Measurements from ENCODE around the gene OR10A6.

OR10A6 gene

DNA sequence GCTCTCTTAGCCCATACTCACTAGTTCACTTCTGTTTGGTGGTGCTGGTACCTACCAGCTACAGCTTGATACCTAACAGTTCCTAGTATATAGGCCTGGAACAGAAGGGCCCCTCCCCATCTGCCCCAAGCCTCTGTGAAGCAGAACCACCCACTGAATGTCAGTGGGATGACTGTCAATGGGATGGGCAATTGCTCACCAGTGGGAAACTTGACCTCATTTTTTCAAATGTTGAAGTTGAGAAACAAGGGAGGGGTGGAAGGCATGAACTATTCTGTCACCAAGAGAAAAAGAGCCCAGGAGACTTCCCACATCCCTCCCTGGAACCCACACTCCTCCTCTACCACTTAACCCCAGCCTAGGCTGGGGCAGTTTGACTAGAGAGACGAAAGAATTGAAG, 34.3 kb upstream of the OR10A6 start, which contains the start of gene NLRP10:
Gene NLRP10 (minus strand): TSS at position 62 of the 400 bp plus-strand sequence. CDS start 1,952 bp downstream, outside the sequence.
- TF ChIP-seq CREB1 (IDR thresholded peaks at IDR 0.05; ENCODE audit: low read depth), result no peak
- no peak for TF ChIP-seq EGR1 (IDR thresholded peaks at IDR 0.05)
- no peak for TF ChIP-seq FOXM1 (IDR thresholded peaks at IDR 0.05; ENCODE audit: borderline replicate concordance, low read depth)
- no peak for TF ChIP-seq REST (IDR thresholded peaks at IDR 0.05; ENCODE audit: low read depth)
- TF ChIP-seq TCF12 (IDR thresholded peaks at IDR 0.05; ENCODE audit: low read depth), result no peak
- no peak for TF ChIP-seq NFIC (IDR thresholded peaks at IDR 0.05)
- no peak for TF ChIP-seq EP300 (IDR thresholded peaks at IDR 0.05; ENCODE audit: borderline replicate concordance)
- TF ChIP-seq, protein P1, sequence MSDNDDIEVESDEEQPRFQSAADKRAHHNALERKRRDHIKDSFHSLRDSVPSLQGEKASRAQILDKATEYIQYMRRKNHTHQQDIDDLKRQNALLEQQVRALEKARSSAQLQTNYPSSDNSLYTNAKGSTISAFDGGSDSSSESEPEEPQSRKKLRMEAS (IDR thresholded peaks at IDR 0.05), result no peak
- TF ChIP-seq YY1 (IDR thresholded peaks at IDR 0.05; ENCODE audit: low read depth), result no peak
- no peak for TF ChIP-seq TEAD4 (IDR thresholded peaks at IDR 0.05)
- TF ChIP-seq TAF1 (IDR thresholded peaks at IDR 0.05; ENCODE audit: low read depth), result no peak
- TF ChIP-seq, protein P2, sequence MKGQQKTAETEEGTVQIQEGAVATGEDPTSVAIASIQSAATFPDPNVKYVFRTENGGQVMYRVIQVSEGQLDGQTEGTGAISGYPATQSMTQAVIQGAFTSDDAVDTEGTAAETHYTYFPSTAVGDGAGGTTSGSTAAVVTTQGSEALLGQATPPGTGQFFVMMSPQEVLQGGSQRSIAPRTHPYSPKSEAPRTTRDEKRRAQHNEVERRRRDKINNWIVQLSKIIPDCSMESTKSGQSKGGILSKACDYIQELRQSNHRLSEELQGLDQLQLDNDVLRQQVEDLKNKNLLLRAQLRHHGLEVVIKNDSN (IDR thresholded peaks at IDR 0.05), result no peak
- TF ChIP-seq RAD21 (IDR thresholded peaks at IDR 0.05; ENCODE audit: low read depth), result no peak
- no peak for TF ChIP-seq CEBPB (IDR thresholded peaks at IDR 0.05)
- TF ChIP-seq ZBTB7A (IDR thresholded peaks at IDR 0.05; ENCODE audit: low read depth), result no peak

DNA sequence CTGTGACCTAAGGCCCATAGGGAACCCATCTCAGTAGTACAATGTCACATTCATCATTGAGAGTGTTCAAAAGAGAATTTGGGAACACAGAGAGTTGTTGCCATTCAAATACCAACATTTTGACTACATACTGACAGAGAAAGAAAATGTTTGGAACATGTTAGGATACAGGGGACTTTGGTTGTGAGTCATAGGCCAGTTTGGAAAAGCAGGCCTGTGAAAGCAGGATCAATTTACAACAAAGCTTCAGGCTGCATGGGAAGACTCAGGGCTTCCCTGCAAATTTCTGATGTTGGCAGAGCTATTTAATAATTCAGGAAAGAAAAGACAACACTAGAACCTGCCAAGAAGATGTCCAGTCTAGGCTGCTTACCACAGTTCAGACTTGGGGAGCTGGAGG, 33.8 kb upstream of the OR10A6 start:
- TF ChIP-seq, protein P2 (IDR thresholded peaks at IDR 0.05), result no peak
- TF ChIP-seq, protein P1 (IDR thresholded peaks at IDR 0.05), result no peak
- no peak for TF ChIP-seq EGR1 (IDR thresholded peaks at IDR 0.05)
- TF ChIP-seq CEBPB (IDR thresholded peaks at IDR 0.05), result no peak
- TF ChIP-seq TEAD4 (IDR thresholded peaks at IDR 0.05), result no peak
- TF ChIP-seq NFIC (IDR thresholded peaks at IDR 0.05), result no peak
- TF ChIP-seq CREB1 (IDR thresholded peaks at IDR 0.05; ENCODE audit: low read depth), result no peak

- TF ChIP-seq TAF1 (IDR thresholded peaks at IDR 0.05; ENCODE audit: low read depth) (no peak), YY1 (IDR thresholded peaks at IDR 0.05; ENCODE audit: low read depth) (no peak), CEBPB (IDR thresholded peaks at IDR 0.05) (no peak)
- TF ChIP-seq, protein P1 (IDR thresholded peaks at IDR 0.05), result no peak
Observed at GRCh38 chr11:7964261-7964660, 33.2 kb upstream of the OR10A6 start.

DNA sequence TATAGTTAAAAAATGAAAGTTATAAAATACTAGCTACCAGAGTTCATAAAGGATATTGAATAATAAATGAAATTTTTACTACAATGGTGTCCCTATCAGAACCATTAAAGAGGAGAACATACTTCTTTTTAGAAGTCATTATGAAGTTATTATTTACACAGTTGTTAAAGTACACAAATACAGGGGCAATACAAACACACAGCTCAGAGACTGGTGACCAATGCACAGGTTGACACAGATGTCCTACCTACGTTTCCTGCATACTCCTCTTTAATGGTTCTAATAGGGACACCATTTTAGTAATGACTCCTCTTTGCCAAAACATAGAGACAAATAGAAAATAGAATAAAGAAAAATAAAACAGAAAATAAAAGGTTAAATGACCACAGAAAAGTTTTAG, 24.1 kb upstream of the OR10A6 start:
- no peak for TF ChIP-seq FOXM1 (IDR thresholded peaks at IDR 0.05; ENCODE audit: borderline replicate concordance, low read depth)
- TF ChIP-seq CREB1 (IDR thresholded peaks at IDR 0.05; ENCODE audit: low read depth), result no peak
- TF ChIP-seq YY1 (IDR thresholded peaks at IDR 0.05; ENCODE audit: low read depth), result no peak
- TF ChIP-seq EGR1 (IDR thresholded peaks at IDR 0.05), result no peak
- no peak for TF ChIP-seq TEAD4 (IDR thresholded peaks at IDR 0.05)
- TF ChIP-seq, protein P1 (IDR thresholded peaks at IDR 0.05), result no peak
- TF ChIP-seq TAF1 (IDR thresholded peaks at IDR 0.05; ENCODE audit: low read depth), result no peak

GRCh38 chr11:7949934-7950333, 18.9 kb upstream of the OR10A6 start:
- TF ChIP-seq EGR1 (IDR thresholded peaks at IDR 0.05) (no peak), TAF1 (IDR thresholded peaks at IDR 0.05; ENCODE audit: low read depth) (no peak), NFIC (IDR thresholded peaks at IDR 0.05) (no peak), REST (IDR thresholded peaks at IDR 0.05; ENCODE audit: low read depth) (no peak), YY1 (IDR thresholded peaks at IDR 0.05; ENCODE audit: low read depth) (no peak), RAD21 (IDR thresholded peaks at IDR 0.05; ENCODE audit: low read depth) (no peak), CEBPB (IDR thresholded peaks at IDR 0.05) (no peak), FOXM1 (IDR thresholded peaks at IDR 0.05; ENCODE audit: borderline replicate concordance, low read depth) (no peak), CREB1 (IDR thresholded peaks at IDR 0.05; ENCODE audit: low read depth) (no peak), TCF12 (IDR thresholded peaks at IDR 0.05; ENCODE audit: low read depth) (no peak), ZBTB7A (IDR thresholded peaks at IDR 0.05; ENCODE audit: low read depth) (no peak), EP300 (IDR thresholded peaks at IDR 0.05; ENCODE audit: borderline replicate concordance) (no peak)
- TF ChIP-seq, protein P1 (IDR thresholded peaks at IDR 0.05), result no peak
- TF ChIP-seq, protein P2 (IDR thresholded peaks at IDR 0.05), result no peak
